Thyroid gland (tissue), 4 donors: Measurements from ENCODE around the gene GBE1.

Source experiments
- POLR2A ChIP-seq, 2 donors: fragments of 450-650 bp; IDR thresholded peaks; one replicate each; pipeline ENCODE4 v1.6.1; 2017; ENCODE audit warnings: antibody characterized with exemption in 2 of 2, mild to moderate bottlenecking in 2 of 2, moderate library complexity in 1 of 2
- TF ChIP-seq, protein P1 (sequence below), 6 experiments: fragments of 200-600 bp in 3 of 6; fragments of 450-650 bp in 3 of 6; sonication (generic) in 3 of 6; IDR thresholded peaks; one replicate each; pipeline ENCODE4 v1.5.1; 2016 to 2019; ENCODE audit warnings: antibody characterized with exemption in 6 of 6, mild to moderate bottlenecking in 2 of 6, inconsistent platforms in 1 of 6, moderate library complexity in 1 of 6

DNA sequence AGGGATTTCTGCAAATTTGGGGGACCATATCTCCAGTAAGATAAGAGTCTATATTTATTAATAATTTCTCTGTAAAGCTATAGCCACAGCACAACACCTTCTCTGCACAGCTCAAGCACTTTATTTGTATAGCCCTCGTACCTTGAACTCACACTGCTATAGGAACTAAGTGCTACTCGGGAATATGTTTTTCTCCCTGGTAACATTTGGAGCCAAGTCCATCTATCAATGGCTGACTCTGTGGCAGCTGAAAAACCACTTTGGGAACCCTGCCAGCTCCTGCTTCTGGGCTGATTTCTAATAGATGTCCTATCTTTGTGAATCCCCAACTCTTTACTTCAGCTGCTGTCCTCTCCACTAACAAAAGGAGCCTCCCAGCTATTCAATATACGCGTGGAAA lies 298.5 kb downstream of the GBE1 start:
- TF ChIP-seq, protein P1, sequence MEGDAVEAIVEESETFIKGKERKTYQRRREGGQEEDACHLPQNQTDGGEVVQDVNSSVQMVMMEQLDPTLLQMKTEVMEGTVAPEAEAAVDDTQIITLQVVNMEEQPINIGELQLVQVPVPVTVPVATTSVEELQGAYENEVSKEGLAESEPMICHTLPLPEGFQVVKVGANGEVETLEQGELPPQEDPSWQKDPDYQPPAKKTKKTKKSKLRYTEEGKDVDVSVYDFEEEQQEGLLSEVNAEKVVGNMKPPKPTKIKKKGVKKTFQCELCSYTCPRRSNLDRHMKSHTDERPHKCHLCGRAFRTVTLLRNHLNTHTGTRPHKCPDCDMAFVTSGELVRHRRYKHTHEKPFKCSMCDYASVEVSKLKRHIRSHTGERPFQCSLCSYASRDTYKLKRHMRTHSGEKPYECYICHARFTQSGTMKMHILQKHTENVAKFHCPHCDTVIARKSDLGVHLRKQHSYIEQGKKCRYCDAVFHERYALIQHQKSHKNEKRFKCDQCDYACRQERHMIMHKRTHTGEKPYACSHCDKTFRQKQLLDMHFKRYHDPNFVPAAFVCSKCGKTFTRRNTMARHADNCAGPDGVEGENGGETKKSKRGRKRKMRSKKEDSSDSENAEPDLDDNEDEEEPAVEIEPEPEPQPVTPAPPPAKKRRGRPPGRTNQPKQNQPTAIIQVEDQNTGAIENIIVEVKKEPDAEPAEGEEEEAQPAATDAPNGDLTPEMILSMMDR (IDR thresholded peaks at IDR 0.05) = no peak
- TF ChIP-seq POLR2A (IDR thresholded peaks at IDR 0.05) = no peak
